ENCODE data around the gene MPHOSPH6.
"Not testable (repeated sequence)": the region's sequence is repeated elsewhere in the genome, so short reads cannot be mapped to it uniquely, and the experiment has no call there.

Gene MPHOSPH6

DNA sequence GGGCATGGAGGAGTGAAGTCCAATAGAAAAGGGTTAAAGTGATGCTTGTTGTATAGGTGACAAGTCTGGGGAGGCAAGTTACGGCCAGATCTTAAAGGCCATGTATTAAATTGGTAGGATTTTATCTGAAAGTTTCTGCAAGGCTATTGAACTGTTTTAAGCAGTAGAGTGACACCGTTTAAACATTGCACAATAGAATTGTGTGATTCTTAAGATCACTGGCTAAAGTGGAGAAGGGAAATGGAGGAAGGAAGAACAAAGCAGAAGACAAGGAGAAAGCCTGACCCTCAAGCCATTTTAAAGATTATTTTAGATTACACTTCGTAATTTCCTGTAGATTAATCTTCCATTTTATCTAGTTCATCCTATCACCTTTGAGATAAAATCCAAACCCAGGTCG, 5.6 kb upstream of the MPHOSPH6 start:
- no peak for DNase-seq (ENCODE audit: low spot score)

DNA sequence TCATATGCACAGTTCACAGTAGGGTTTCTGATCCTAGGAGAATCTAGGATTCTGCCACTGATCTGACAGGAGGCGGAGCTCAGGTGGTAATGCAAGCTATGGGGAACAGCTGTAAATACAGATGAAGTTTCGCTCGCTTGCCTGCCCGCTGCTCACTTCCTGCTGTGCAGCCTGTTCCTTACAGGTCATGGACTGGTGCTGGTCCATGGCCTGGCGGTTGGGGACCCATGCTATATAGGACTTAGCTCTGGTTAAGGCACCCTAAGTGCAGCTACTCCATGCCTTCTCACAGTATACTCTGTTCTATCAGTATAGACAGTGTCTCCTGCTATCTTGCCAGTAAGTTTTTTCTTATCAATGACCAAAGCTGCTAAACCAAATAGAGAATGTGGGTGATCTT, 2.4 kb downstream of the MPHOSPH6 start:
- DNase-seq (ENCODE audit: low spot score): no peak

DNA sequence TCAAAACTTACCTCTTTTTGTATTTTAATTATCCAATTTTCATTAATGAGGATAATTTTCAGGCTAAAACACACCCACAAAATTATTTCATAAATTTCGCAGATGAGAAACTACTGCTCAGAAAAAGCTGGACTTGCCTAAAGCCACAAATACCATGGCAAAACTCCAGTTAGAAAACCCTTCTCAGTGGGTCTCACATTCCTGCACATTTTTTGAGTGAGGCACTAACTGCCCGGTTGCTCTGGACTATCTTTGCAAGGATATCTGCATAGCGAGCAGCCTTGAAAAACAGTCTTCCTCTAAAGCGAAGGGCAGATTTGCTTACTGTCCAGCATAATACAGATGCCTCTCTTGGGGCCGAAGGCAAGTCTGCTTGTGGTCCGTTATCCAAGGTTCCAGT, 9.8 kb downstream of the MPHOSPH6 start:
- DNase-seq (ENCODE audit: low spot score): no peak

DNA sequence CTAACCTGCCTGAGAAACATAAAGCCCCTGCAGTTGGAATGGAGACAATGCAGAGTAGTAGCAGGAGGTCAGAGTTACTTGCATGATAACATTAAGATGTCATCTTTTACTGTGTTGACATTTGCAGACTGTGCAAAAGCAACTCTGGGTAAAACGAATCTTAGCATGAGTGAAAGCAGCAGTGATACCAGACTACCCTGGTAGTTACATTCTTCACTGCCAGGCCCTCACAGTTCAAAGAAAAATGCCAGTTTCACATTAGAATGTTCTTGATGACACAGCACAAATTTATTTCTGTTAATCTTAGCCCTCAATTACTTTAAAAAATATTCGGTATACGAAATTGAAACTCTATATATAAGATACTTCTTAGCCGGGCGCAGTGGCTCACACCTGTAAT, 12.2 kb downstream of the MPHOSPH6 start:
- no peak for DNase-seq (ENCODE audit: low spot score)

DNA sequence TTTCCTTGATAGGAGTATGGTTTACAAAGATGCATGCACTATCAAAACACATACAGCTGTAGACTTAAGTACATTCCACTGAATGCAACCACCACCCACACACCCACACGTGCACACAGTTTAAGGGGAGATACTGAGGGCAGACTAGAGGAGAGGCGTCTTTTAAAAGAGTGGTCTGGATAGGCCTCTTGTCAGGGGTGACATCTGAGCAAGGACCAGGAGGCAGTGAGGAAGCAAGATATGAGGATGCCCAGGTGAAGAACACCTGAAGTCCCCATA, 12.6 kb downstream of the MPHOSPH6 start:
- DNase-seq (ENCODE audit: low spot score): no peak

DNA sequence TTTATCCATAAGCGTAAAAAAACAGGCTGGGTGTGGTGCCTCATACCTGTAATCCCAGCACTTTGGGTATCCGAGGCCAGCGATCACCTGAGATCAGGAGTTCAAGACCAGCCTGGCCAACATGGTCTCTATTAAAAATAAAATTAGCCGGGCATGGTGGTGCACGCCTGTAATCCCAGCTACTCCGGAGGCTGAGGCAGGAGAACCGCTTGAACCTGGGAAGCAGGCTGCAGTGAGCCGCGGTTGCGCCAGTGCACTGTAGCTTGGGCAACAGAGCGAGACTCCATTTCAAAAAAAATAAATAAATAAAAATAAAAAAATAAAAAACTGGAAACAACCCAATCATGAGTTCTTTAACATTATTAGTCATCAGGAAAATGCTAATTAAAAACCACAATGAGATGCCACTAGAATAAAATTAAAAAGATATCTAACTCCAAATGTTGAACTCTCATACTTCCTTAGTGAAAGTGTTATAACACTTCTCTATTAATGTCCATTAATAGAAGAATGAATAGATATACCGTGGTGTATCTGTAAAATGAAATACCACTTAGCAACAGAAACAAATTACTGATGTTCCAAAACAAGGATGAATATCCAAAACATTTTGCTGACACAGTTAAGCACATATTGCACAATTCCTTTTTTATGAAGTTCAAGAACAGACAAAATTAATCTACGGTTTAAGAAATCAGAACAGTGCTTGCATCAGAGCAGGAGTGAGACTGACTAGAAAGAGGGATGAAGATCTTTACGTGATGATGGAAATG, 13.1 kb downstream of the MPHOSPH6 start:
- peak; percentile 40 for DNase-seq (ENCODE audit: low spot score)

DNA sequence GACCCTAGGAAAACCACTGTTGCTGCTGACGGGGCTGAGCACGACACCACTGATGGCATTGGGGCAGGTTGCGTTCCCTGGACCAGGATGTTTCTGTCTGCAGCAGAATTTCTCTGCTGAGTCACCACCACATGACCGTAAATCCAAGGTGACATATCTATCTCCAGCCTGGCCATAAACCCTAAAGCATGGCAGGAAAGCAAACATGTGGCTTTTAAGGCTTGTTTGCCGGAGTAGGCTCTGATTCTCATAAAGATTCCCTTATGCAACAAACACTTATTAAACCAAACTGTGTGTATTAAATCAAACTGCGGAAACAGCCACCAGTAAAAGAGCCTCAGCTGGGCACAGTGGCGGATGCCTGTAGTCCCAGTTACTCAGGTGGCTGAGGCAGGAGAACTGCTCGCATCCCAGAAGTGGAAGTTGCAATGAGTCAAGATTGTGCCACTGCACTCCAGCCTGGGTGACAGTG, 17.3 kb downstream of the MPHOSPH6 start:
- DNase-seq (ENCODE audit: low spot score): no peak

DNA sequence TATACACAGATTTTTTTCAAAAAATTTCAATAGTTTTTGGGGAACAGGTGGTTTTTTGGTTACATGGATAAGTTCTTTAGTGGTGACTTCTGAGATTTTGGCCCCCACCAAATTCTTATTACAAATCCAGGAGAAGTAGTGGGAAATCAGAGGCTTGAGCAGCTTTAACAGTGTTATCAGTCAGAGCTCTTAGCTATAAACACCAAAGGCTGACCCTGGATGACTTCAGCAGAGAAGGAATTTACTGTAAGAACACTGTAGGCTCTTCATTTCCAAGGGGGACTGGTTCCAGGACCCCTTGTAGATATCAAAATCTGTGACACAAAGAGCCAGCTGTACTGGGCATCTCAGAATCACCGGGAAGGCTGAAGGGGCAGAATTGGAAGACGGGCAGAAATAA, 17.8 kb downstream of the MPHOSPH6 start:
- no peak for DNase-seq (ENCODE audit: low spot score)

DNA sequence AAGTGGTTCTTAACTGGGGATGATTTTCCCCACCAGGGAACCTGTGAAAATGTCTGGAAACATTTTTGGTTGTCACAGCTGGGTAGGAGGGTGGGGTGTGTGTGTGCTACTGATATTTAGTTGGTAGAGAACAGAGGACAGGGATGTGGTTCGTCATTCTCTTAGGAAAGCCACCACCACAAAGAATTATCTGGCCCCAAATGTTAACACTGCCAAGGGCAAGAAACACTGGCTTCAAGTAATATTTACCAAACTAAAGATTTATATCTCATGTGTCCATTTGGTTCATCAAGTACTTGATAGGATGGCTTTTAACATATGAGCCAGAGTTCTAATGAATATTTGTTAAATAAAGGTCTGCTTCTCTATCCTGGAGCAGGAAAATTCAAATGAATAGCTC, 19.5 kb downstream of the MPHOSPH6 start:
- no peak for DNase-seq (ENCODE audit: low spot score)

DNA sequence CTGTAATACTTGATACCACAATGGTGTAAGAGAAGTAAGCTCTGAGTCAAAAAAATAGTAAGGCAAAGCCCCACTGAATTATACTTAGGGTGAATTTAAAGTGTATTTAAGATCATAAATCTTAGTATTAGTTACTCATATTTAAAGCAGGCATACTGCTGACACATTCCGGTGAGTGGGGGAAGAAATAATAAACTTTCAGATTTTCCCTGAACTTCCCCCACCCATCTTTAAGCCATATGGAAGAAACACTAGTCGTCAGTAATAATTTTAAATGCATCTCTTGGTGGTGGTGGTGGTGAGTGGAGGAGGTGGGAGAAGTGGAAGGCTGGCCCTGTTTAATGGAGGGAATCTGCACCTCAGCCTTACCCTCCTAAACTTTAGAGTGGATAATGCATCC, 20.5 kb downstream of the MPHOSPH6 start:
- DNase-seq (ENCODE audit: low spot score): no peak

DNA sequence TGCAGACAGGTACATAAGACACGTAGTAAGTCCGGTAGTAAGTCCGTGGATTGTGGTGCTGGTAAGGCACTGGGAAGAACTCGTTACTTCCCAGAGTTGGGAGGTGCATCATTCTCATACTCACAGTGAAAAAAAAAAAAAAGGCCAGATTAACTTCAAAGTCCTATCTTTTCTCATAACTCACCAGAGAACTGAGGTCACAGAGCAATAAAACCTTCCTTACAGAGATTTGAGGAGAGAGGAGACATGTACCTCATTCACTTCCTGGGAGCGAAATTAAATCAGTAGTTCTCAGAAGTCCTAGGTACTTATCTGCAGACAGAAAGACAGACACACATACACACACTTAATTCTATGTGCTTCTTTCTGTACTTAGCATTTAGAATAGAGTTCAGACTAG, 22.5 kb downstream of the MPHOSPH6 start:
- DNase-seq (ENCODE audit: low spot score): no peak

DNA sequence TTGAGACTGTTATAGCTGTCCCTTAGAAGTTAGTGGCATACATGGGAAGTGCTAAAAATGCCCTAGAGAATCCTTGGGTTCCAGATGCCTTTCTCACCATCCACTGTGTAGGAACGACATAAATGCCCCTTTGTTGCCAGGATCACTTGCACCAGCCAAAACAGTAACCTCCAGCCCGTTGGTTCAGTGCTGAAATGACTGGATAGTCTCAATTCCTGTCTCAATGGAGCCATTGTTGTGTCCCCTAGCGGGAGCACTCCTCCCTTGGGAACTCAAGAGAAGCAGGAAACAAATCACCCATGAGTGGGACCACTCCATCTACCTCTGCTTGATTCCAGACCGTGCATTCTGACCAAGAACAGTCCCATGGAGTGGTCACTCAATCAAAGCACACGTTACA, 23.1 kb downstream of the MPHOSPH6 start:
- DNase-seq (ENCODE audit: low spot score): no peak

DNA sequence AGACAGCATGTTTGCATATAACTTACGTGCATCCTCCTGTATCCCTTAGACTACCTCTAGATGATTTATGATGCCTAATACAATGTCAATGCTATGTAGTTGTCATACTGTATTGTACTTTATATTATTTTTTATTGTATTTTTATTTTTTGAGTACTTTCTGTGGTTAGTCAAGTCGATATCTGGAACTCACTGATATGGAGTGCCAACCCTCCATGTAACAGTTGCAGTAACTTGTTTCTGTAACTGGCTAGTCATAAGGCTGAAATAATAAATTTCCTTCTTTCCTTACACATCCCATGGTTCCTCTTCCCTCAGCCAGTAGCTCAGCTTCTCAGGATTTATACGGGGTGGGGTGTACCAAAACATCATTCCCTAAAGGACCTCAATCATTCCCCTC, 23.5 kb downstream of the MPHOSPH6 start:
- DNase-seq (ENCODE audit: low spot score): no peak

DNA sequence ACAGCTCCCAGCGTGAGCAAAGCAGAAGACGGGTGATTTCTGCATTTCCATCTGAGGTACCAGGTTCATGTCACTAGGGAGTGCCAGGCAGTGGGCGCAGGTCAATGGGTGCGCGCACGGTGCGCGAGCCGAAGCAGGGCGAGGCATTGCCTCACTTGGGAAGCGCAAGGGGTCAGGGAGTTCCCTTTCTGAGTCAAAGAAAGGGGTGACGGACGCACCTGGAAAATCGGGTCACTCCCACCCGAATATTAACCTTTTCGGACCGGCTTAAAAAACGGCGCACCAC, 30.8 kb downstream of the MPHOSPH6 start:
- DNase-seq (ENCODE audit: low spot score): not testable (repeated sequence)

DNA sequence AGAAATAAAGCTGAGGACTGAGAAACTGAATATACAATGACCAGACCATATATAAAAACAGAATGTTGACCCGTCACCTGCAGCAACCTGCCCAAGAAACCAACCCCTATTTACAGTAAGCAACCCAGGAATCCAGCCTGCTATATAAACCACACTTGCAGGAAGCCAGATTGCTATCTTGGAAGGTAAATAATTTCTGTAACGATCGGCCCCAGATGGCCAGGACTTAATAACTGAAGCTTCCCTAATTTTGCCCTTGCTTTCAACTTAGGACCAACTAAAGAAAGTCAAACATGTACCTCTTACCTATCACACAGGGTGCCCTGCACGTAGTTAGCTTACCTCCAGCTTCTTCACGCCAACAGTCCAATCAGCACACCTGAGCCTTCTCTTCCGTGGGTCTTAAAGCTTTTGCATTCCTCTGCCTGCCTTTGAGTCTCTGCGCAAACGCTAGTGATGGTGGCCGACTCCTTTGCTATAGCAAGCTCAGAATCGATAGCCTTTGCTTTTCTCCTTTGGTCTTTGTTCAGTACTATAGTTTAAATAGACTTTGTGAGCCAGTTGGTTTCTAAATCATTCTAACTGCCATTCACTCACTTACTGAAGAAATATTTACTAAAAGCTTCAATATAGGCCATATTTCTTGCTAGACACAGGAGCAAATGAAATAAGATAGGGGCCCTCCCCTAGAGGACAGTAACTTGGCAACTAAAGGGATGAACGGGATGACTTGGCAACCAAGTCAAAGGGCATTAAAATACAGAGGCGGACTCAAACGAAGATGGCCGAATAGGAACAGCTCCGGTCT, 31.3 kb downstream of the MPHOSPH6 start:
- DNase-seq (ENCODE audit: low spot score): no peak

DNA sequence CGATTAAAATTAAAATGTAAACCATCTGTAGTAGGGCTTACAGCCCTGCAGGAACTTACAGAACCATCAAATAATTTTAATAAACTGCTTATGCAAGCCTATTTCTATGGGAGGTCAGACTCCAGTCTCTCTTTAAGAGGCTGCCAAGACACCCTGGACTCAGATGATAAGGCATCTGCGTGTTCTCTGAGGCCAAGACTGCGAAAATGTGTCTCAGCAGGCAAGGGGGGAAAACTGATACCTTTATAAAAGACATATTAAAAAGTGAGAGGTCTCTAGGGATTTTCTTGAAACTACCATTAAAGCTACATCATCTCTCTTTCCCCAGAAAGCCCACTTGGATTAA, 32.2 kb downstream of the MPHOSPH6 start:
- DNase-seq (ENCODE audit: low spot score): no peak

DNA sequence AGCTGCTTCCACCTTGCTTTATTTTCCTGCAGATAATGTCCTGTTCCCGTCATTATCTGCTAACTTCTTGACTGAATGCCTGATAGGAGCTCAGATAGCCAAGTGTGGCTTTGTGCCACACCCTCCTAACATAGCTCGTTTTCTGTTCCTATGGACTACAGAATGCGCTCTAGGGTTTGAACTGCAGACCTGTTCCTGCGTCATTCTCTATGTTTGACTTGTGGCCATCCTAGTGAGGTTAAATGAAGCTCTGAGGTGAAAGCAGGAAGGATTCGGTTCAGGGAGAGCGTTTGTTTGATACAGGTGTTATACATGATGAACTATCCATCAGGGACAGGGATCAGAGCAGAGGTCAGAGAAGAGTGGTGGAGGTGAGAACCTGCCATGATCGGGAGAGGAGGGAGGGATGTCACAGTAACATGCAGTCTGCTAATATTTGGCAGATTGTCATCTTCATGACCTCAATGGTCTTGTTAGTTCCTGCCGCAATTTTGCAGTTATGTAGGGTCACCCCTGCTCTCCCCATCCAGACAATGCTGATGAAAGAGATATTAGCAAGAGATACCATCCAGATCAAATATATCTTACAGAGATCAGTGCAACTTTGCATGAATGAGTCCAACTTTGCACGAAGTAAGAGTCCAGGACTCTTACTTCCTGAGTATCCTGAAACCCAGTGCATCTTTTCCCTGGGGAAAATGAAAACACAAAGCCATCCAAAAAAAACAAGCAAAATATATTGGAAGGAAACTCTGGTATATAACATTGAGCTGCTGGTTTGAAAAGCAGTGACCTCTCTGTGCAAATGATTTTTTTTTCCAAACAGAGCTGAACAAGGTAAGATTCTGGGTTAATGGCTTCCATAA, 32.8 kb downstream of the MPHOSPH6 start:
- DNase-seq (ENCODE audit: low spot score): no peak

DNA sequence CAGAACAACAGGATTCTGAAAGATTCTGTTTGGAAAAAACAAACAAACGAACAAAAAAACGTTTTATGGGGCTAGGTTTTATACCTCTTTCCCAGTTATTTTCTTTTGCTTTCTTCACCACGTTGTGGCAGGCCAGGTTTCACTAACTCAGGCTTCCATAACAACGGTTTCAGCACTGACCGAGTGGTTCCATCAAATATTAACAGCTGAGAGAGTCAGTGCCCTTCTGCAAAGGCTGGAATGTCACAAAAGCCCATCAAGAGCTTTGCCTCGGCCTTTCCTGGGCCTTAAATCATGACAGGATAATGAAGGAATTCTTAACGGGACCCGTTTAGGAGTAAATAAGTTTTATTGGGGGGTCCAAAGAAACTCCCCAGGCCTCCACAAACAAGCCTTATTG, 34.2 kb downstream of the MPHOSPH6 start:
- DNase-seq (ENCODE audit: low spot score): no peak

DNA sequence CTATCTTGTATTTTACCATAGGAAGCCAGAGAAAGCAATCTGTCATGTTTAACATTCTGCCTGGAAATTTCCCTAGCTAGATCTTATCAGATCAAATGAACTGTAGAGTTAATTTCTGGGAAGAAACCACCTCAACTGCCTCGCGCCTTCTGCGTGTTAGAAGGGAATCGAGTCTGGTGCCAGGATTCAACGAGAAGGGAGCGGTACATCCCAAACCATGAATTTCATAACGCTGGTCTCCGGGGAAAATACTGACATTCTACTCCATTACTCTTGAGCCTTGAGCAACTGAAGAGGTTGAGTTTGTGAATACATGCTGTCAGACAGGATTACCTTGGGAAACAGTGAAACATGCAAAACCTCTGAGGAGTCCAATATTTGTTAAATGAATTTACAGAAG, 35.2 kb downstream of the MPHOSPH6 start:
- no peak for DNase-seq (ENCODE audit: low spot score)

DNA sequence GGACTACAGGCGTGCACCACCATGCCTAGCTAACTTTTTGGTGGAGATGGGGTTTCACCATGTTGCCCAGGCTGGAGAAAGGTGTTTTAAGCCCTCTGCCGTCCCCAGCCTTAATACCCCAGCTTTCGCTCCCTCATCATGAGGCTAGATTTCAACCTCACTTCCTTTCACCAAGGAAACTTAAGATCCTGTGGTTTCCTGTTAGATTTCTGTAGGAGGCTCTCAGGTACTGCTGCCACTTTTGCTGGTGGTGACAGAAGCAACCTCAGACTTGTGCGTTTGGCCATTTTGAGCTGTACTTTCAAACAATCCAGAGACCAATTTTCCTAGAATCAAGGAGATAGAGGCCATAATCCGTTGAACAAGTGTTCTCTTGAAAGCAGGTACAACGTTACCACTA, 36.2 kb downstream of the MPHOSPH6 start:
- DNase-seq (ENCODE audit: low spot score): no peak

DNA sequence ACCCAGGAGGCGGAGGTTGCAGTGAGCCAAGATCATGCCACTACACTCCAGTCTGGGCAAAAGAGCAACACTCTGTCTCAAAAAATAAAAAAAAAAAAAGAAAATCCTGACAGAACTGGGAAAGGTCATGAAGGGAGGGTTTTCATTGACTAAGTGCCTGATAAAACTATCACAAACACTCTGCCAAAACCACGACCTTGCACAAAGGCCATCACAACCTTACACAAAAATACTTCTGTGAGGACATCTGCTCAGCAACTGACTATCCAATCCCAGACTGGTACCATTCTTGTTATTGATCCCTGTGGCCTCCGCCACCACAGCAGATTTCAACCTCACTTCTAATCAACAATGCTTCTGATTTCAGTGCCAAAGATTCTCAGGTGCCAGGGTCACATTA, 40.1 kb downstream of the MPHOSPH6 start:
- no peak for DNase-seq (ENCODE audit: low spot score)

DNA sequence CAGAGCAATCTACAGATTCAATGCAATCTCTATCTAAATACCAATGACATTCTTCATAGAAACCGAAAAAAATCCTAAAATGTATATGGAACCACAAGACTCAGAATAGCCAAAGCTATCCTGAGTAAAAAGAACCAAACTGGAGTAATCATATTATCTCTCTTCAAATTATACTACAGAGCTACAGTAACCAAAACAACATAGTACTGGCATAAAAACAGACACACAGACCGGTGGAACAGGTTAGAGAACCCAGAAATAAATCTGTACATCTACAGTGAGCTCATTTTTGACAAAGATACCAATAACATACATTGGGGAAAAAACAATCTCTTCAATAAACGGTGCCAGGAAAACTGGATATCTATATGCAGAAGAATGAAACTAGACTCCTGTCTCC, 45.4 kb downstream of the MPHOSPH6 start:
- no peak for DNase-seq (ENCODE audit: low spot score)

DNA sequence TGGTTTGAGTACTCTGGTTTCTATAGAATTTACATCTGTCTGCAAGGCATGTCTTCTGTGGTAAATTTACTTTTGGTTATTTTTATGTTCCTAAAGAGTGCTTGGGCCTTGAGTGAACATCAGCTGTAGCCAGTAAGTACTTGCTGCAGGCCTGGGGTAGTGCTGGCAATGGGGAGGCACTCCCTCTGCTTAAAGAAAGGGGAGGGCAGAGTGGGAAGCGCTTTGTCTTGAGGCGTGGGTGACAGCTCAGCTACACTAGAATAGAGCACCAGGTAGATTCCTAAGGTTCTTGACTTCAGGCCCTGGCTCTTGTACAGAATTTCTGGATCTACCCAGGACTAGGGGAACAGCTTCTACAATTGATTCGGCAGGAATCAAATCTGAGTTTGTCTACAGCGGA, 50.6 kb downstream of the MPHOSPH6 start:
- DNase-seq (ENCODE audit: low spot score): no peak
